Upper lobe of left lung (tissue), 6 donors: ENCODE results near the gene RPS6KA2. TPM values are rescaled to one million over a fixed set of nuclear protein-coding genes. Genes with fewer than 3 reads are reported as not detected.

ENCODE experiments used
- ATAC-seq, 2 donors: fragments of 200-7000 bp; cut with Tn5 transposase; one replicate each; pipeline ENCODE4 v1.9.1; 2022; ENCODE audit warnings: mild to moderate bottlenecking in 2 of 2, moderate library complexity in 2 of 2; ENCODE audit not compliant: low FRiP score in 2 of 2
- DNase-seq, 2 donors: peaks; one replicate each; pipeline ENCODE4 v3.0.0-alpha.2; 2019 to 2020
- H3K27ac ChIP-seq, 4 donors: fragments of 200-600 bp; sonication (generic); one replicate each; pipeline ENCODE4 v1.5.1; 2016 to 2019
- H3K27me3 ChIP-seq, 4 donors: fragments of 200-600 bp; sonication (generic); one replicate each; pipeline ENCODE4 v1.5.1; 2017 to 2019
- H3K36me3 ChIP-seq, 4 donors: fragments of 200-600 bp; sonication (generic); one replicate each; pipeline ENCODE4 v1.5.1; 2016 to 2019
- H3K4me1 ChIP-seq, 4 donors: fragments of 200-600 bp; sonication (generic); one replicate each; pipeline ENCODE4 v1.5.1; 2018 to 2019
- H3K4me3 ChIP-seq, 4 donors: fragments of 200-600 bp; sonication (generic); one replicate each; pipeline ENCODE4 v1.5.1; 2017 to 2019; ENCODE audit warnings: mild to moderate bottlenecking in 2 of 4, moderate library complexity in 1 of 4
- H3K9me3 ChIP-seq, 4 donors: fragments of 200-600 bp; sonication (generic); one replicate each; pipeline ENCODE4 v1.5.1; 2018 to 2019
- EP300 ChIP-seq, 4 donors: sonication (generic); formaldehyde crosslinking; IDR thresholded peaks; one replicate each; pipeline ENCODE4 v1.5.1; 2017; ENCODE audit warnings: antibody characterized with exemption in 4 of 4, control low read depth in 2 of 4
- POLR2A ChIP-seq, 4 donors: fragments of 450-650 bp; IDR thresholded peaks; one replicate each; pipeline ENCODE4 v1.5.1; 2016 to 2017; ENCODE audit warnings: antibody characterized with exemption in 4 of 4, mild to moderate bottlenecking in 2 of 4
- POLR2AphosphoS5 ChIP-seq, 2 donors: sonication (generic); formaldehyde crosslinking; IDR thresholded peaks; one replicate each; pipeline ENCODE4 v1.5.1; 2017; ENCODE audit warnings: antibody characterized with exemption in 2 of 2
- WGBS, 2 donors: methylation state at CpG; one replicate each; pipeline ENCODE4 v1.1.5; 2017 to 2018; 5-methylcytosine and 5-hydroxymethylcytosine counted together
- total RNA-seq, 6 donors: library from RNA; depleted of rRNA in 4 of 6; stranded (reverse); fragments of >200 nt in 4 of 6; gene quantifications; one replicate each; pipeline versions ENCODE4 v1.1.0 to v1.2.1, GENCODE V29; 2016 to 2021
- TF ChIP-seq, protein P1 (sequence below), 6 experiments: fragments of 450-650 bp in 4 of 6; fragments of 200-600 bp in 2 of 6; sonication (generic) in 2 of 6; IDR thresholded peaks; one replicate each; pipeline ENCODE4 v1.5.1; 2016 to 2019; ENCODE audit warnings: antibody characterized with exemption in 6 of 6
- donor health status: DM: no; HTN: no; CAD: no; lungs with moderate emphysema.
- donor health status: DM: no; HTN: yes; CAD: no; lungs with severe emphysema.

RPS6KA2 gene
- total RNA-seq, 6 donors from 2014 or later = 101 to 233 (median 168) TPM

DNA sequence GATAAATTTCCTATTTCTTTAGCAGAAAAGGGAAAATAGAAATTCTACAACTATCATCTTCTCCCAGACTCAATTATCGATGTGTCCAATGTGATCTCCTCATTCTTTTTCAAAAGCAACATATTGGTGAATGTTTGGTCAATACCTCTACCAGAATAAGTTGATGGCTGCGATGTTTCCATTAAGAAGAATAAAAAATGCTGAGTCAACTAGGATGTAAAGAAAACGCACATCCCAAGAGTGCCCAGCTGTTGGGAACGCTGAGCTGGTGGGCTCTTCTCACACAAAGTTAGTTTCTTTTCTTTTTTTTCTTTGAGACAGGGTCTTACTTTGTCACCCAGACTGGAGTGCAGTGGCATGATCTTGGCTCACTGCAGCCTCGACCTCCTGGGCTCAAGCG is 80.4 kb downstream of the RPS6KA2 start:
- H3K36me3 ChIP-seq = peaks cover 0 to 32% (median 11%) of the 10 kb centered on the region in 4 donors
- ATAC-seq (no peak), DNase-seq (no peak)
- no peaks in the 10 kb centered on the region for H3K27me3 ChIP-seq
- H3K4me3 ChIP-seq = no peak overlapping the region
- H3K9me3 ChIP-seq = no peaks in the 10 kb centered on the region
- H3K4me1 ChIP-seq = peaks cover 0 to 10% (median 6%) of the 10 kb centered on the region in 4 donors
- TF ChIP-seq POLR2AphosphoS5 (IDR thresholded peaks at IDR 0.05) (no peak), POLR2A (IDR thresholded peaks at IDR 0.05) (no peak), EP300 (IDR thresholded peaks at IDR 0.05) (no peak)
- TF ChIP-seq, protein P1, sequence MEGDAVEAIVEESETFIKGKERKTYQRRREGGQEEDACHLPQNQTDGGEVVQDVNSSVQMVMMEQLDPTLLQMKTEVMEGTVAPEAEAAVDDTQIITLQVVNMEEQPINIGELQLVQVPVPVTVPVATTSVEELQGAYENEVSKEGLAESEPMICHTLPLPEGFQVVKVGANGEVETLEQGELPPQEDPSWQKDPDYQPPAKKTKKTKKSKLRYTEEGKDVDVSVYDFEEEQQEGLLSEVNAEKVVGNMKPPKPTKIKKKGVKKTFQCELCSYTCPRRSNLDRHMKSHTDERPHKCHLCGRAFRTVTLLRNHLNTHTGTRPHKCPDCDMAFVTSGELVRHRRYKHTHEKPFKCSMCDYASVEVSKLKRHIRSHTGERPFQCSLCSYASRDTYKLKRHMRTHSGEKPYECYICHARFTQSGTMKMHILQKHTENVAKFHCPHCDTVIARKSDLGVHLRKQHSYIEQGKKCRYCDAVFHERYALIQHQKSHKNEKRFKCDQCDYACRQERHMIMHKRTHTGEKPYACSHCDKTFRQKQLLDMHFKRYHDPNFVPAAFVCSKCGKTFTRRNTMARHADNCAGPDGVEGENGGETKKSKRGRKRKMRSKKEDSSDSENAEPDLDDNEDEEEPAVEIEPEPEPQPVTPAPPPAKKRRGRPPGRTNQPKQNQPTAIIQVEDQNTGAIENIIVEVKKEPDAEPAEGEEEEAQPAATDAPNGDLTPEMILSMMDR (IDR thresholded peaks at IDR 0.05) = no peak
- 96 to 97% methylated on average over 6 of the region's 6 CpGs for WGBS, 2 donors
- no peak overlapping the region for H3K27ac ChIP-seq

DNA sequence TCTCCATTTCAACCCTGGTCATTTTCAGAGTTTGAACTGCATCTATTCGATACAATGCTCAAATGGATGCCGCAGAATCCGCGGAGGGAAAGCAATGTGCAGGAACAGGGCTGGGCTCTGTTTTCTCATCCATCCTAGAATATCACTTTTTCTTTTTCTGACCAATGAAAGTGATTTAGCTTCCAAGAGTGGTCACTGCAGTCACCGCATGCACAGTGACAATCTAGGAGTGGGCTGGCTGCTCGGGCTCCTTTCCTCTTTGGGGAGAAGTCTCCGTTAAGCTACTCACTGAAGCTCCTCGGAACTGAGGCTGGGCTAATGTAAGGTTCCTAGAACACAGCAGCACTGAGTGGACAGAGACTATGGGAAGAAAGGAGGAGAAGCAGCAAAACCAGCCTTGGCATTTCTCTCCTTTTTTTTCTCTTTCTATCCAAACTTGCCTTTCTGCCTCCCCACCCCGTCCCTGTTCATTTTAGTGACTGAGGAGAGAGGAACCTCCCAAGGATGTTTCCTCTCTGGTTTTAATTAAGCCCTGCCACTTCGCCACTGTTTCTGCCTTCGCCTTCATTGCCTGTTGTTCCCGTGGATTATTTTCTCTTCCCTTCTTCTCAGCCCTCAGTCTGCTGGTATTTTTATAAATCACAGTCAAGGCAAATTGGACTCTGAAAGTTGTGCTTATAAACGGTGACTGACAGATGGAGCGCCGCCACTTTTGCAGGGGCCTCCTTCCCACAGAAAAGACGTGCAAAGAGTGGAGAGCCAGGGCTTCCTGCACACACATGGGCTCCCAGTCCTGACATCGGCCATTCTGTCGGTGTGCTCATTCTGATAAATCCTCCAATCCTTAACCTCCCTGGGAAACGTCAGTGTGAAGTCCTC is 81.7 kb downstream of the RPS6KA2 start:
- no peak for ATAC-seq
- no peak for DNase-seq
- Histone ChIP-seq H3K9me3 (no peaks in the 10 kb centered on the region), H3K4me3 (no peak overlapping the region), H3K4me1 (peaks cover 0 to 21% (median 12%) of the 10 kb centered on the region in 4 donors), H3K36me3 (peaks cover 0 to 32% (median 11%) of the 10 kb centered on the region in 4 donors), H3K27ac (no peak overlapping the region), H3K27me3 (no peaks in the 10 kb centered on the region)
- 93 to 96% methylated on average over 19 of the region's 19 CpGs for WGBS, 2 donors
- TF ChIP-seq, protein P1 (IDR thresholded peaks at IDR 0.05) = no peak
- no peak for TF ChIP-seq POLR2A (IDR thresholded peaks at IDR 0.05)
- TF ChIP-seq EP300 (IDR thresholded peaks at IDR 0.05) = no peak
- no peak for TF ChIP-seq POLR2AphosphoS5 (IDR thresholded peaks at IDR 0.05)

DNA sequence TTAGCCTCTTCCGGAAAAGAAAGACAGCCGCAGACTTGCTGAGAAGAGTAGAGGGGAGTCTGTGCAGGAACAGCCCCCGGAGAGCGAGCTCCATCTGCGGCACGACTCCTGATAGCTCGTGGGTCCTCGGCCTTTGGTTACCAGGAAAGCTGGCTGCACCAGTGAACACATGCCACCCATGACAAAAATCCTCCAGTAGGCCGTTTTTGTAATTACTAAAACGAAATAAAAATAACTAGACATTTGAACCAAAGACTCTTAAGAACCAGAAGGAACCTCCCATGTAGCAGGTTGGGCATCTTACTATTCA is 82.8 kb downstream of the RPS6KA2 start:
- peaks cover 0 to 32% (median 11%) of the 10 kb centered on the region in 4 donors for H3K36me3 ChIP-seq
- H3K9me3 ChIP-seq = no peaks in the 10 kb centered on the region
- H3K27ac ChIP-seq = no peak overlapping the region
- H3K4me3 ChIP-seq = no peak overlapping the region
- no peaks in the 10 kb centered on the region for H3K27me3 ChIP-seq
- WGBS, 2 donors = 94 to 95% methylated on average over 10 of the region's 10 CpGs
- TF ChIP-seq POLR2AphosphoS5 (IDR thresholded peaks at IDR 0.05) (no peak), POLR2A (IDR thresholded peaks at IDR 0.05) (no peak), EP300 (IDR thresholded peaks at IDR 0.05) (no peak)
- TF ChIP-seq, protein P1 (IDR thresholded peaks at IDR 0.05) = no peak
- peaks cover 0 to 24% (median 17%) of the 10 kb centered on the region in 4 donors for H3K4me1 ChIP-seq
- DNase-seq = no peak
- ATAC-seq = no peak

DNA sequence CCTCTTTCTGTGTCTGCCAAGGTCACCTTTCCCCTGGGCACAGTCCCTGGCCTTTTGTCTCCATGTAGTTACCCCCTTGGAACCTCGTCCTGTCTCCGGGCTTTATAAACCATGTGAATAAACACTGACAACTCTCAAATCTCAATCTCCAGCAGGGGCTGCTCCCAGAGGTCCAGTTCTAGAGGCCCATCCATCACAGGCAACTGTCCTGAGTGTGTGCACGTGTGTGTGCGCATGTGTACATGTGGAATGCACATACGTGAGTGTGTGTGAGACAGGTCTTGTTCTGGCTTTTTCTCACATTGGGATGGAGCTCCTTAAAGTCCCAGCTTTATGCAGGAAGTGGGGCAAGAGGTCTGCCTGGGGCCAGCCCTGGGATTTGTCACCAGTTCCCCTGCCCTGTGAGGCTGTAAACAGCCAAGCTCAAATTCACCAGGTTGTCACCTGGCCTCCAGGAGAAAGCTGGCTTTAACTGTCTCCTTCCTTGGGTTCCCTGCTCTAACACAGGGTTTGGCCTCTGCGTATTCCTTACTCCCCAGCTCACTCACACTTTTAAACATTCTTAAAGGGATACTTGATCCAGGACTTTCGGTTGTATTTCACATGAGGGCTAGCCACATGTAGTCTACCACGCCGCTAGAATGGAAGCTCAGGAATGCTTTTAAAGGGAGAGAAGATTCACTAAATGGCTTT is 83.3 kb downstream of the RPS6KA2 start:
- no peak for ATAC-seq
- Histone ChIP-seq H3K4me3 (no peak overlapping the region), H3K36me3 (peaks cover 0 to 34% (median 11%) of the 10 kb centered on the region in 4 donors), H3K9me3 (no peaks in the 10 kb centered on the region), H3K4me1 (peaks cover 0 to 24% (median 17%) of the 10 kb centered on the region in 4 donors), H3K27ac (peak overlapping the region in 1 of 4 donors; percentile 32), H3K27me3 (no peaks in the 10 kb centered on the region)
- no peak for TF ChIP-seq POLR2A (IDR thresholded peaks at IDR 0.05)
- WGBS, 2 donors = 89 to 92% methylated on average over 9 of the region's 9 CpGs
- no peak for DNase-seq

DNA sequence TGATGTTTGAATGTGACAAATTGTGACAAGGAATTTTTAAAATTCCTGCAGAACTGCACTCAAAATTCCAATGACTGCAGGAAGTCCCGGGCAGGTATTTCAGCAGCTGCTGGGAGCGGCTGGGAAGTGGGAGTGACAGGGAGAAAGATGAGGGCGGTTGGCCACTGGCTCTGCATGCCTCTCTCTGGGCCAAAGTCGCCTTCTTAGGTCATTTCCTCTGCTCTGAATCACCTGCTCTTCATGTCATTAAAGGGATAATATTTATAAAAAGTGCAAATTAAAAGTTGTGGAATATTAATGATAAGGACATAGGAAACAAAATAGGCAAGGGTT is 84.5 kb downstream of the RPS6KA2 start:
- Histone ChIP-seq H3K9me3 (no peaks in the 10 kb centered on the region), H3K27me3 (no peaks in the 10 kb centered on the region), H3K36me3 (peaks cover 0 to 45% (median 19%) of the 10 kb centered on the region in 4 donors), H3K4me3 (no peak overlapping the region), H3K27ac (peak overlapping the region; percentile 29 to 53 (median 34)), H3K4me1 (peaks cover 0 to 24% (median 17%) of the 10 kb centered on the region in 4 donors)
- TF ChIP-seq POLR2AphosphoS5 (IDR thresholded peaks at IDR 0.05) (no peak), EP300 (IDR thresholded peaks at IDR 0.05) (no peak), POLR2A (IDR thresholded peaks at IDR 0.05) (no peak)
- TF ChIP-seq, protein P1 (IDR thresholded peaks at IDR 0.05) = no peak
- 35 to 50% methylated on average over 4 of the region's 4 CpGs for WGBS, 2 donors
- DNase-seq = no peak
- peak in 1 of 2 donors; percentile 74 for ATAC-seq
